Mucosa of descending colon (tissue), 3 donors: Measurements from ENCODE around the gene MRPL22. TPM values are rescaled to one million over a fixed set of nuclear protein-coding genes. Genes with fewer than 3 reads are reported as not detected.
"Not testable (repeated sequence)": the region's sequence is repeated elsewhere in the genome, so short reads cannot be mapped to it uniquely, and the experiment has no call there.

Source experiments
- ATAC-seq: fragments of 200-7000 bp; cut with Tn5 transposase; one replicate; pipeline ENCODE4 v1.9.1; 2020; ENCODE audit warnings: mild to moderate bottlenecking, moderate library complexity
- DNase-seq, 3 donors: peaks; one replicate each; pipeline ENCODE4 v3.0.0-alpha.2; 2020
- H3K36me3 ChIP-seq: fragments of 200-600 bp; one replicate; pipeline ENCODE4 v1.8.0; 2021; ENCODE audit warnings: low read depth, mild to moderate bottlenecking
- H3K4me1 ChIP-seq: fragments of 200-600 bp; one replicate; pipeline ENCODE4 v1.8.0; 2021; ENCODE audit warnings: low read depth, mild to moderate bottlenecking
- H3K4me3 ChIP-seq: fragments of 200-600 bp; one replicate; pipeline ENCODE4 v1.8.0; 2021; ENCODE audit warnings: mild to moderate bottlenecking
- H3K9me3 ChIP-seq: fragments of 200-600 bp; one replicate; pipeline ENCODE4 v1.8.0; 2021; ENCODE audit warnings: mild to moderate bottlenecking
- intact Hi-C, 2 donors: fragments of 100-400 bp; cut with DNase I in 1 of 2; cut with micrococcal nuclease in 1 of 2; formaldehyde crosslinking; loops; one replicate each; pipeline versions ENCODE4 v1.11.0 to v1.11.1; 2022; cut with DNase I, micrococcal nuclease
- total RNA-seq, 3 donors: library from RNA; stranded (reverse); fragmentation: NEBNext Ultra II Directional in 2 of 3; extraction: Animal tissue kit (Norgen Biotek cat#: 25700) in 2 of 3; gene quantifications; one replicate each; pipeline versions ENCODE4 v1.2.1 to v1.2.4, GENCODE V29; 2021 to 2023
- TF ChIP-seq, protein P1 (sequence below): fragments of 200-600 bp; IDR thresholded peaks from one replicate; pipeline ENCODE4 v1.8.0; 2022; ENCODE audit warnings: antibody characterized with exemption, mild to moderate bottlenecking
- donor health status: DM: no; HTN: no; CAD: no; lungs with moderate emphysema.
- donor health status: DM: no; HTN: no; CAD: no.
- donor health status: DM: no; HTN: yes; CAD: no.

The MRPL22 gene
- total RNA-seq, 3 donors from 2014 or later: 30.0 to 50.9 (median 36.0) TPM

DNA sequence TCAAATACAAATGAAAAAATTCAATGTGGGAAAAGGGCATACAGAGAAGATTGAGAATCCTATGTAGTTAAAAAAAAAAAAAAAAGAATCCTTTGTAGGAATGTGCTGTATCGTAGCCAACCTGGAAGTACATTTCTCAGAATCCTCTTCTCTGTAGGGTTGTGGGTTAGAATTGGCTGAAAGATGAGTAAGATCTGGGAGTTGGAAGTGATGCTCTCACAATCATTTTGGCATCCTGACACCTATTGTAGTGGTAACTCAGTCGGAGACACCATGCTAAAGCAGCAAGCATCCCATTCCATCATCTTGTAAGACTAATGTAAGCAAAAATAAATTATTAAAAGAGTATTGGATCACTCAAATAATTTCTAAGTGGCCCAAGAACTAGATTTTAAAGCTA, 30.6 kb downstream of the MRPL22 start:
- Histone ChIP-seq H3K36me3 (no peaks in the 10 kb centered on the region), H3K4me1 (no peaks in the 10 kb centered on the region), H3K9me3 (no peaks in the 10 kb centered on the region), H3K4me3 (no peak overlapping the region)
- DNase-seq (no peak), ATAC-seq (no peak)
- intact Hi-C loops: no loop called here
- TF ChIP-seq, protein P1, sequence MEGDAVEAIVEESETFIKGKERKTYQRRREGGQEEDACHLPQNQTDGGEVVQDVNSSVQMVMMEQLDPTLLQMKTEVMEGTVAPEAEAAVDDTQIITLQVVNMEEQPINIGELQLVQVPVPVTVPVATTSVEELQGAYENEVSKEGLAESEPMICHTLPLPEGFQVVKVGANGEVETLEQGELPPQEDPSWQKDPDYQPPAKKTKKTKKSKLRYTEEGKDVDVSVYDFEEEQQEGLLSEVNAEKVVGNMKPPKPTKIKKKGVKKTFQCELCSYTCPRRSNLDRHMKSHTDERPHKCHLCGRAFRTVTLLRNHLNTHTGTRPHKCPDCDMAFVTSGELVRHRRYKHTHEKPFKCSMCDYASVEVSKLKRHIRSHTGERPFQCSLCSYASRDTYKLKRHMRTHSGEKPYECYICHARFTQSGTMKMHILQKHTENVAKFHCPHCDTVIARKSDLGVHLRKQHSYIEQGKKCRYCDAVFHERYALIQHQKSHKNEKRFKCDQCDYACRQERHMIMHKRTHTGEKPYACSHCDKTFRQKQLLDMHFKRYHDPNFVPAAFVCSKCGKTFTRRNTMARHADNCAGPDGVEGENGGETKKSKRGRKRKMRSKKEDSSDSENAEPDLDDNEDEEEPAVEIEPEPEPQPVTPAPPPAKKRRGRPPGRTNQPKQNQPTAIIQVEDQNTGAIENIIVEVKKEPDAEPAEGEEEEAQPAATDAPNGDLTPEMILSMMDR: no peak

DNA sequence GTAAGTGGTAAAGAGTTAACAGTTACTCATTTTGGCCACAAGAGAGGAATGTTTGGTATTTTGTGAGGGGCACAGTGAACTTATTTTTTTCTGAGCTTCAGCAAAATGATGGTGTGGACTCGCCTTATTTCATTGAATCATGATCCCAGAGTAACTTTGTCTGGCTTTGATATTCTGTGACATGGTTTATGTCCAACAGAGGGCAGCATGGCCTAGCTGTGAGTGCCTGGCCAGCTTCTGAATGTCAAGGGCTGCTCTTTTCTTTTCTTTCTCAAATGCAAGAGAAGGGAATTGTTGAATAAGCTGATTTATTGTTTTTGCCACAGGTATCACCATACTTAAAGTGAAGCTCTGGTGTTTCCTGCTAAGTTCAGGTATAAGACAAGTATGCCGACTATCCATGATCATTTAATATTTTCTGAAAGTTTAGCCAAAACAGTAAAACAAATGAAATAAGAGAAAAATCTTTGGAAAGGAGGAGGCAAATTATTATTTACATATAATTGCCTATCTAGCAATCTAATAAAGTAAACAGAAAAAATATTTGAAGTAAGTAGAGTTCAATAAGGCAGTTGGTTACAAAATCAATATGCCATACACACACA, 31.7 kb downstream of the MRPL22 start:
- TF ChIP-seq, protein P1: no peak
- Histone ChIP-seq H3K9me3 (no peaks in the 10 kb centered on the region), H3K4me3 (no peak overlapping the region), H3K4me1 (no peaks in the 10 kb centered on the region), H3K36me3 (no peaks in the 10 kb centered on the region)
- ATAC-seq (peak; percentile 31), DNase-seq (peak in 1 of 3 donors; percentile 23)
- intact Hi-C loops: no loop called here

DNA sequence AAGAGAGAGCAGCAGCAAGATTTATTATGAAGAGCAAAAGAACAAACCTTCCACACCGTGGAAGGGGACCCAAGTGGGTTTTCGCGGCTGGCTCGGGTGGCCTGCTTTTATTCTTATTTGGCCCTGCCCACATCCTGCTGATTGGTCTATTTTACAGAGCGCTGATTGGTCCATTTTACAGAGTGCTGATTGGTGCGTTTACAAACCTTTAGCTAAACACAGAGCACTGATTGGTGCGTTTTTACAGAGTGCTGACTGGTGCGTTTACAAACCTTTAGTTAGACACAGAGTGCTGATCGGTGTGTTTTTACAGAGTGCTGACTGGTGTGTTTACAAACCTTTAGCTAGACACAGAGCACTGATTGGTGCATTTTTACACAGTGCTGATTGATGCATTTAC, 35.2 kb downstream of the MRPL22 start:
- H3K4me3 ChIP-seq, H3K9me3 ChIP-seq, ATAC-seq, H3K4me1 ChIP-seq, DNase-seq, H3K36me3 ChIP-seq, intact Hi-C loops: not testable (repeated sequence)

DNA sequence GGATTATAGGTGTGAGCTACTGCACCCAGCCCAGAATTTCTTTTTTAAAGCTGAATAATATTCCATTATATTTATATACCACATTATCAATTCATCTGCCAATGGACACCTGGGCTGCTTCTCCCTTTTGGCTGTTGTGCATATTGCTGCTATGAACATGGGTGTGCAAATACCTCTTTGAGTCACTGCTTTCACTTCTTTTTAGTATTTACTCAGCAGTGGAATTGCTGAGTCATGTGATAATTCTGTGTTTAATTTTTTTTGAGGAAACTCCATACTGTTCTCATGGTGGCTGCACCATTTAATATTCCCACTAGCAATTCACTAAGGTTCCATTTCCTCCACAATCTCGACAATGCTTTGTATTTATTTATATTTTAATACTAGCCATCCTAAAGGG, 36.5 kb downstream of the MRPL22 start:
- no peaks in the 10 kb centered on the region for H3K9me3 ChIP-seq
- TF ChIP-seq, protein P1: no peak
- DNase-seq (no peak), ATAC-seq (no peak)
- no peak overlapping the region for H3K4me3 ChIP-seq
- intact Hi-C loops: no loop called here
- no peaks in the 10 kb centered on the region for H3K36me3 ChIP-seq
- H3K4me1 ChIP-seq: no peaks in the 10 kb centered on the region

DNA sequence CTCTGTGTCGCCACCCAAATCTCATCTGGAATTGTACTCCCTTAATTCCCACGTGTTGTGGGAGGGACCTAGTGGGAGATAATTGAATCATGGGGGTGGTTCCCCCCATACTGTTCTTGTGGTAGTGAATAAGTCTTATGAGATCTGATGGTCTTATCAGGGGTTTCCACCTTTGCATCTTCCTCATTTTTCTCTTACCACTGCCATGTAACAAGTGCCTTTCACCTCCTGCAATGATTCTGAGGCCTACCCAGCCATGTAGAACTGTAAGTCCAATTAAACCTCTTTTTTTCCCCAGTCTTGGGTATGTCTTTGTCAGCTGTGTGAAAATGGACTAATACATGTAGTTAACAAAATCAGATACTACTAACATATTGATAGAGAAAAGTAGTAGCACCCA, 37.4 kb downstream of the MRPL22 start:
- intact Hi-C loops, H3K9me3 ChIP-seq, DNase-seq, H3K36me3 ChIP-seq, H3K4me1 ChIP-seq, H3K4me3 ChIP-seq, ATAC-seq: not testable (repeated sequence)

DNA sequence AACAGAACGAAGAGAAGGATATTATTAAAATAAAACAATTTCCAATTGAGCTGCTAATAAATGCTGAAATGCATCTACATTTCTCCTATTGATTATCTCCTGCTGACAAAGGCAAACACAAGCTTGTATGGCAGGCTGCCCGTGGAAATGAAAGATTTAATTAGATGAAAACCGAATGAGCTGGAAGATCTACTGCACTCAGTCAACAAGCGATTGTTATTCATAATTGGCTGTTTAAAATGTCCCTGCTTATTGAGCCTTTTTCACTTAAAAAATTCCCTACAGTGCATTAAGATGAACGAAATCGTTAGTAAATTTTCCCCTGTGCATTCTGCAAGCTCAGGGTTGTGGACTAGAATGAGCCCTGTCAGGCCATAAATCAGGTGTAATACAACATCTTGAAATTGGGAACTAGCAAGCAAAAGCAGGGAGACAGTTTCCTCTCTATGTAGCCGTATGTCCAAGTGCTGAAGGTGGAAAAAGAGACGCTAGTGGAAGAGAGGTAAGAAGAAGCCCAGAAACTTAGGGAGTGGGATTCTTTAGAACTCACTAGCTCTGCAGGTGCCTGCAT, 44.2 kb downstream of the MRPL22 start:
- H3K36me3 ChIP-seq: no peaks in the 10 kb centered on the region
- H3K4me3 ChIP-seq: no peak overlapping the region
- intact Hi-C loops: no loop called here
- TF ChIP-seq, protein P1: no peak
- DNase-seq: no peak
- no peak for ATAC-seq
- H3K4me1 ChIP-seq: no peaks in the 10 kb centered on the region
- H3K9me3 ChIP-seq: no peaks in the 10 kb centered on the region

DNA sequence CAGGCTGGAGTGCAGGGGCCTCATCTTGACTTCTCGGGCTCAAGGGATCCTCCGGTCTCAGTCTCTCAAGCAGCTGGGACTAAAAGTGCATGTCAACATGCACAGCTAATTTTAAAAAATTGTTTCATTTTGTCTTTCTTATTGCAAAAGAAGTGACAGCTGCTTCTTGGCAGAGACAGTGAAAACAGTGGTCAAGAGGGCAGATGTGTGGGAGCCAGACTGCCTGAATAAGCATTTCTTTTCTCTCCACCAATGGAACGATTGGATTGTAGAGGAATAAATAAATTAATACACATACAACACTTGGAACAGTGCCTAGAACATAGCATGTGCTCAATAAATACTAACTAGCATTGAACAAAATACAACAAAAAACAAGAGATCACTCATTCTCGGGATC, 45.3 kb downstream of the MRPL22 start:
- DNase-seq (no peak), ATAC-seq (no peak)
- intact Hi-C loops: no loop called here
- H3K36me3 ChIP-seq: no peaks in the 10 kb centered on the region
- TF ChIP-seq, protein P1: no peak
- H3K4me3 ChIP-seq: no peak overlapping the region
- H3K9me3 ChIP-seq: no peaks in the 10 kb centered on the region
- H3K4me1 ChIP-seq: no peaks in the 10 kb centered on the region
